Posterior cingulate gyrus (tissue), 11 donors: Measurements from ENCODE around the gene ABCC4.

Source experiments
- DNase-seq, 10 donors: peaks; one replicate each; pipeline versions ENCODE4 v3.0.0 to v3.0.0-alpha.2; 2020 to 2021; ENCODE audit warnings: mixed read lengths in 3 of 10
- intact Hi-C: fragments of 100-400 bp; cut with DNase I; formaldehyde crosslinking; loops from one replicate; pipeline ENCODE4 v1.15.1; 2023

The ABCC4 gene

DNA sequence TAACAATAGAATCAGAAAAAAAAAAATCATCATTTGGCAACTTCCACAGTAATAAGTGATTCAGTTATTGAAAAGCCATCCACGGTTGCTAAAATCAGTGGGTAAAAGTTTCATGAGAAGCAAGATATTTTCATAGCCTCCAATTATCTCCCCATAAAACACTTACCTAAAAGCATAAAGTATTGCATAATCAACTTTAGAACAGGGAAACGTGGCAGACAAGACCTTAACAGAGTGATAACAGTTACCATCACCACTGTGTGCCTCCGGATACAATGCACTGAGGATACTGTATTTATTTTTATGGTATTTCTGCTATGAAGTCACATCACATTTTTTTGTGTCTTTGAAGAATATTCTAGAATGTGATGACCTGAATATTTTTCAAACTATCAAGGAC, 37.0 kb downstream of the ABCC4 start:
- no peak for DNase-seq
- intact Hi-C loops = no loop called here

DNA sequence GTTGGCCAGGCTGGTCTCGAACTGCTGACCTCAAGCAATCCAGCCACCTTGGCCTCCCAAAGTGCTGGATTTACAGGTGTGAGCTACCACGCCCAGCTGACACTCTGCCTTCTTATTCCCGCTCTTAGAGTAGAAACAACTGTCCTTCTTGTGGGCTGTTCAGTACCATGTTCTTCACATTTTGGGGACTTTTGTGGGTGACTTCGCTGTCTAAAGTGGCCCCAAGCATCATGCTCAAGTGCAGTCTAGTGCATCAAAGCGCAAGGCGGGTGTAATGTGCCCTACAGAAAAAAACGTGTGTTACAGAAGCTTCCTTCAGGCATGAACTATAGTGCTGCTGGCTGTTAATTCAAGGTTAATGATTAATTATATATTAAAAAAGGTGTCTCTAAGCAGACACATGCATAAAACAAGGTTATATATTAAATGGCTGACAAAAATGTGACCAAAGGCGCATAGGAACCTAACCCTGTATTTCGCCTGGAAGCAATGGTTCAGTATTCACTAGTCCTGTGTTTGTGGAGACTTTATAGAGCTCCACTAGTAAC, 38.3 kb downstream of the ABCC4 start:
- no peak for DNase-seq
- intact Hi-C loops = no loop called here

DNA sequence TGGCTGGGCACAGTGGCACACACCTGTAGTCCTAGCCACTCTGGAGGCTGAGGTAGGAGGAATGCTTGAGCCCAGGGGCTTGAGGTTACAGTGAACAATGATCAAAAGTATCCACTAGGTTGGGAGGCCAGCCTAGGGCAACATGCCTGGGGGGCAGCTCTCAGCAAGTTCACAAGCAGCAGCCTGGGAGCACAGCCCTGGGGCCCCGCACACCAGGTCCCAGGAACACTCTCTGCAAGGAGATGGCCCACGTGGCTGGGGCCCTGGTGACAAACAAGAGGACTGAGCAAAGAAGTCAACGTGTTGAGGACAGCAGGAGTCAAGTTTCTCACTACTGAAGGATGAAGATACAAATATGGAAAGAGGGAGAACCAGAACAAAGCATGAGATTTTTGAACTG, 39.3 kb downstream of the ABCC4 start:
- DNase-seq = no peak

DNA sequence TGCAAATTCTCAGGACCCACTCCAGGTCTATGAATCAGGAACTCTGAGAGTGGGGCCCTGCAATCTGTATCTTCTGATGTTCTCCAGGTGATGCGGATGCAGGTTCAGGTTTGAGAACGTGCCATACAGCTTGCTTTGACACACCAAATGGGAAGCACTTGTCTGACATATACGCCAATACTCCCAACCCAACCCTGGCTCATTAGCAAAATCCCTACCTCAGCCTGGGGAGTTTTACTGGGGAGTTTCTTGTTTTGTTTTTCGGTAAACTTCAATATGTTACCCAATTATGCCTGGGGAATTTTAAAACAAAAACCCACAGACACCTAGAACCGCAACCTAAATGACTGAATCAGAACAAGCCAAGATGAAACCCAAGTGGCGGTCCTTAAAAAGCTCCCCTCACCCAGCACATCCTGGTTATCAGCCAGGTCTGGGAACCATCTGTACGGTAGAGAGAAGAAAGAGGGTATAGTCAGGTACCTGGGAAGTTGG, 41.2 kb downstream of the ABCC4 start:
- intact Hi-C loops = no loop called here
- DNase-seq = no peak

More for the DNA sequence above, 39.3 kb downstream of the ABCC4 start:
- intact Hi-C loops = no loop called here

DNA sequence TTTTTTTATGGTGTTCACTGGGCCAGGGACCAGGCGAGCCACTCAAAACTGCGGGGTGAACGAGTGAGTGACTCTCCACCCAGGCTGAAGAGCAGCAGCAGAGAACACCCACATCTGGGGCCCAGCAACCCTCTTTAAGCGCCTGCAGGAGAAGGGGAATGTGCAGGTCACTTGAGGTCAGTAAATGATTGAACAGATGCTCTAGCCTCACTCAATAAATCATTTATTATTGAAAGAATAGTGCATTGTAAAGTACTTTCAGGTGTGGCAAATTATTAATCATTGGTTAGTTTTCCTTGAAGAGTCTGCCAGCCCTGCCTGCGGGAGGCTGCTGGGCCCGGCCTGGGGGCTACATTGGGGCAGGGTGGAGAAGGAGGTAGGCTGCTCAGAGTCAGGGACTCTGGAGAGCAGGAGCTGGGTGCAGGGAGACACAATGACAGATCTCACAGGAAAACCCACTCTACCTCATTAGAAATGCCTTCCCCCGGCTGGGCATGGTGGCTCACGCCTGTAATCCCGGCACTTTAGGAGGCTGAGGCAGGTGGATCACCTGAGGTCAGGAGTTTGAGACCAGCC, 42.5 kb downstream of the ABCC4 start:
- no peak for DNase-seq
- intact Hi-C loops = no loop called here

DNA sequence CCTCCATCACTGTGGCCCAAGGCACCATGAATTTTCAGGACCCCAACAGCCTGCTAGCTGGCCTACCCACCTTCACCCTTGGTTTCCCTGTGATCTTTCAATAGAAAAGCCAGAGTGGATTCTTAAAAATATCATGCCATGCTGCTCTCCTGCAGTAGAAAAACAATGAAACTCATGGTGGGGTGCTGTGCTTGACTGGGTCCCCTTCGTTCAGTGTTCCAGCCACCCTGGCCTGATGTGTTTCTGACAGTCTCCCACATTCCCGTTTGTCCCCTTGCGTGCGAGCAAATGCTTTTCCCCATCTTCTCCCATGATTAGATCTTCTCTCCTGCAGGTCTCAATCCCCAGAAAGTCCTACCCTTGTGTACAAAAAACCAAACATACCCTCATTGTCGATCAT, 43.2 kb downstream of the ABCC4 start:
- no peak for DNase-seq
- intact Hi-C loops = no loop called here

DNA sequence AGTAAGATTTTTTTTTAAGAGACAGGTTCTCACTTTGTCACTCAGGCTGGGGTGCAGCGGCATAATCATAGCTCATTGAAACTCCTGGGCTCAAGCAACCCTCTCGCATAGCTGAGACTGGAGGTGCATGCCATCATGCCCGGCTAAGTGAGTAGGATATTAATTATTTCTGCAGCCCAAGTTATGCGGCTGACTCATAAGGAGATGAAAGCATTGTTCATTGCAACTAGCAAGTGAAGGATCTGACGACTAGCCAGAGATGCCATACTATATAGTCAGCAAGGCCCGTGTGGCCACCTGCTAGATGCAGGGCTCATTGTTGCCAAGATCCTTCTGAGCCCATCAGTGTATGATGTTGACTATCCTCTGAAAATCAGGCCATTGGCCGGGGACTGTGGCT, 45.2 kb downstream of the ABCC4 start:
- intact Hi-C loops = no loop called here
- DNase-seq = no peak

DNA sequence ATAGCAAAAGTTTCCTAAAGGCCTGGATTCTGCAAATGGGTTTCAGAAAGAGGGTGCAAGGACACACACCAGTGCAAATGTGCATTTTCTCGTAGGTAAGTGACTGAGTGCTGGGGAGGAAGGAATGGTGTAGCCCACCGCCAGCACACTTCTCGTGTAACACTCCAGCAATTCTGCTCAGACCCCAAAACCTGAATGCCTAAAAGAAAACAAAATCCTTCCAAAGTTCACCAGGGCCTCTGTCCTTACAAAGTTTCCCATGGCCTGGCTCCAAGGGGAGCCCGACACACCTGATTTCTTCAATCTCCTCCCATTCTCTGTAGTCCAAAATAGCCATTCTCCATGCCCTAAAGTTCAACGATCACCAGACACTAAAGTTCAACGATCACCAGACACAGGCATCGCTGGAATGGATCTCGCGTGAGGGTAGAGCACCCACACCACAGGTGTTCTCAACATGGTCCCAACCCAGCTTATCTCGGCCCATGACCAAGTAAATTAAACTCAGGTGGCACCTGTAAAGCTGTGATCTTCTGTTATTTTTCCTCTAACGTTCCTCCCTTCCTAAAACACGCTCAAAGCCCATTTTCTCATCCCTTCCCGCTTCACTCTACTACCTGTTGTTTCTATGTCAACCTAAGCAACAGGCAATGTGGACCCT, 46.0 kb downstream of the ABCC4 start:
- intact Hi-C loops = no loop called here
- DNase-seq = no peak

DNA sequence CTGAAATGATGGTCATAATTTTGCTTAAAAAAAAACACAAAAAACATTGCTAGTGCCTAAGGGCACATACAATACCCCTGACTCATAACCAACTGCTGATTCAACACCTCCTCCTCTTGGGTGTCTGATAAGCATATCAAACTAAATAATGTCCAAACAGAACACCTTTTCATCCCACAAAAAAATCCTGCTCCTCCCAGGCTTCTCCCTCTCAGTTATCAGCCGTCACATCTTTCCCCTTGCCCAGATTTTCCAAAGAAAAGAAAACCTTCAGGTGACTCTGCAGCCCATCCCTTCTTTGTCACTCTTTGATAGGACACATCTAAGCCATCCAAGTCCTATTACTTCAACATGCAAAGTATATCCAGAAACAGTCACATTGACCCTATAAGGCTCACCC, 46.9 kb downstream of the ABCC4 start:
- intact Hi-C loops = no loop called here
- no peak for DNase-seq

DNA sequence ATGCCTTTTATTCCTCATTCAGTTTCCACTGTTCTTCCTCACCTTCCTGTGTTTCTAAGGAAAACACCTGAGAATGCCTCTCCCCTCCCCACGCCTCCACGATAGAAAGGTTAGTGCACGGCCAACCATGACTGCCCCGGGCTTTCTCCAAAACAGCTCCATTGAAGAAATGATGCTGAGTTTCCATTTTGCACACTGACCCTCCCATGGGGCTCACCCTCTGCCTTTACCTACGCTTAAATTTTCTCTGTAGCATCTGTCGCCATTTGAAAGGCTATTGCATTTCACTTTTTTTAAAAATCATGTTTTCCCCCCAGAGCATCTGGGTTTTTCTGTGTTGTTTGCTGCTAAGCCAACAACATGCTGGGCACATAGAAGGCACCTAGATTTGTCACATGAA, 48.2 kb downstream of the ABCC4 start:
- intact Hi-C loops = no loop called here
- no peak for DNase-seq

DNA sequence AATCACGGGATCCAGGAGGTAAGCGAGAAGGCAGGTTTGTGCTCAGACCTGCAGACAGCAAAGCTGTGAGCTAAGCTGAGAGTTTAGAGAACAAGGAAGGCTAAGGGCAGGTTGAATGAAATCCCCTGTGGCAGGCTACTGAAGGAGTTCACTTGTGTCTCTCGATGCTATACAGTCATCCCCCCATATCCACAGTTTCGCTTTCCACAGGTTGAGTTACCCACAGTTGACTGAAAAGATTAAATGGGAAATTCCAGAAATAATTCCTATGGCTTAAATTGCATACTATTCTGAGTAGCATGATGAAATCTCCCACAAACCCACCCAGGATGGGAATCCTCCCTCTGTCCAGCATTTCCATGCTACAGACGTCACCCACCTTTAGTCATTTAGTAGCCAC, 49.6 kb downstream of the ABCC4 start:
- DNase-seq = no peak
- intact Hi-C loops = no loop called here

DNA sequence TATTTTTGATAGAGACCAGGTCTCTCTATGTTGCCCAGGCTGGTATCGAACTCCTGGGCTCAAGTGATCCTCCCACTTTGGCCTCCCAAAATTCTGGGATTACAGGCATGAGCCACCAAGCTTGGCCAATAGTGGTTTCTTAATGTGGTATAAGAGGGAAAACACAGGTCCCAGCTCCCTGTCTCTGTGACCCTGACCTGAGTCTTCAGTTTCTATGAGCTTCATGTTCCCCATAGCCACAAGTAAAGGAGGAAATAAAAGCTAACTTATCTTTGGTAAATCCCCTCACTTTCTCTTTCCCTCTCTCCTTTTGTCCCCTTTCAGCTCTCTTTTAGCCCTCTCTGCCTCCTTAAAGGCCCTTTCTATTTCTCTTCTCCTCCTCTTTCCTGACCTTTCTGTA, 50.3 kb downstream of the ABCC4 start:
- intact Hi-C loops = no loop called here
- no peak for DNase-seq

DNA sequence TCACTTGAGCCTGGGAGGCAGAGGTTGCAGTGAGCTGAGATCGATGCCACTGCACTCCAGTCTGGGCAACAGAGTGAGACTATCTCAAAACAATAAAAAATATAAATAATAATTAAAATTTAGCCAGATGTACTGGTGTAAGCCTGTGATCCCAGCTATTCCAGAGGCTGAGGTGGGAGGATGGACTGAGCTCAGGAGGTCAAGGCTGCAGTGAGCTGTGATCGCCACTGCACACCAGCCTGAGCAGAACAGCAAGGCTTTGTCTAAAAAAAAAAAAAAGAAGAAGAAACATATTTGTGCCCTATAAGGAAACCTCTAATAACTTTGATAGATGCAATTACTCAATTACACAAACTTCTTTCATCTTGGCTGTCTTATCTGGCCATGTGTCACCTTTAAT, 52.3 kb downstream of the ABCC4 start:
- intact Hi-C loops = no loop called here
- DNase-seq = no peak

DNA sequence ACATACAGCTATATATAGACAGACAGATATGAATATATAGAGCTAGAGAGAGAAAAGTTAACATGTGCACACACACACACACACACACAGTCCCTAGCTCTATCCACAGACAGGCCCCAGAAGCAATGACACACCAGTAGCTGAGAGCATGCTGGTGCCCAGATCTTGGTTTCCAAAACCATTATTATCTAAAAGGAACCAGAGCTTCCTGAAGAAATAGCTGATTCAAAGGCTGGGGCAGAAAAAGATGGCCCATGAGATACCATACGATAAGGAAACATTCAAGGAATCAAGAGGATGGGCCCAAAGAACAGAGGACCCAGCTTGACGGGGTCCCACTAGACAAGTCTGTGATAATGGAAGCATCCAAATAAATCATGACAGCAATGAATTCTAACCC, 53.4 kb downstream of the ABCC4 start:
- intact Hi-C loops = no loop called here
- no peak for DNase-seq

DNA sequence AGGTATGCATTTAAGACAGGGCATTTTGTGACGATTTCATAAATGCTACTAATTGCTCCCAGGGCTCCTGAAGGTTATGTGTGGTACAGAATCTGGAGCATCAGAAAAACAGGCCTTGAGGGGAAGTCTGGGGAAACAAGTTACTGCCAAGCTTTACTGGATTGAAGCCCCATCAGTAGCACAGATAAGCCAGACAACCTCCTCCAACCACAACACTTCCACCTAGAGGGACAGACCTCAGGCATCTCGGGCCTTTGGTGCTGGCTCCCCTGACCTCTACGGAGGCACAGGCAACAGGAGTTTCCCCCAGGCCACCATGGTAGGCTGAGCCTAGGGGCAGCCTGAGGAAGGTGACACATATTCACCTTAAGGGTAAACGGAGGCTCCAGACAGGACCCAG, 54.1 kb downstream of the ABCC4 start:
- intact Hi-C loops = no loop called here
- no peak for DNase-seq

DNA sequence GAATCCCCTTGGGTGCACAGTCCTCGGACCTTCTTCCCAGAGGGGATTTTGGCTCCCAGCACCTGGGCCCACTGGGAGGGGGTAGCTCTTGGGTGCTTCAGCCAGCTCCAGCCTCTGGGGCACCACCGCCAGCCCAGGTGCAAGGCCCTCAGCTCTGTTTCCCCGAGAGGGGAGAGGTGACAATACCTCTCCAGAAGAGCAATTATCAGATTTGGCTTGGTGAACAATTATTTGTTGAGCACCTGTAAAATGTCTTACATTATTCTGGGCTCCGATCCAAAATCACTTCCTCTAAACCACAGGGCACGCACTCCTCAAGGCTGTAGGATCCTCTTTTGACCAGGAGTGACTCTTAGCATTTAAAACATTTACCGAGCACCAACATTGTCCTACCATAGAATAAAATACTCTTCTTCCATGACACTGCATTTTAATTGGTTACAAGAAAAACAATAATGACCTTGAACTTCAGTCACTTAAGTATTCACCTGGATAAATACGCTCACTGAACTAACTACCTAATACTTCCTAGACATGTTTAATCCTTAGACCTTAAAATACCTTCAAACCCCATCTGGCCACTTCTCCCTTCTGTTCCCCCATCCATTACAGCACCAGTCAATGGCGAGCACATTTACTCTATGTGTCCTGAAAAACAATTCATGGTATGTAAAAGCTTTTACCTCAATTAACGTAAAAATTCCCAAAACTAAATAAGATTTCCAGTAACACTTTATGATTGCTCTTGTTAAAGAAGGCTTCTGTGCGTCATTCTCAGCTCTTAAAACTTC, 54.8 kb downstream of the ABCC4 start:
- no peak for DNase-seq

DNA sequence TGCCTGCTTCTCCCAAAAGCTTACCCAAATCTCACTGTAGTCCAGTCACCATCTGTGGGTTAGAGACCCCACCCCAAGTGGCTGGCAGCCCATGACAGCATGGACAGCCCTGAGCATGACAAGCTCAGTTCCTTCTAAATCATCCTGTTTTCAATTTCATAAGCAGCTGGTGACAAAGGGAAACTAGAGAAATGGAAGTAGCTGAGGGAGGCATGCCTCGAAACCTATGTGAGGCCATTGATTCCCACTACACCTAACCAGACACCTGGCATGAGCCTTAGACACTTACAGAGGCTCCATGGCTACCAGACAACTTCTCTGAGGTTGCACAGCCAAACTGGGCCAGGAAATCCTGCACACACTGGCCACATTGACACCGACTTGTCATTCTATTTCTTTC, 56.2 kb downstream of the ABCC4 start:
- intact Hi-C loops = no loop called here
- DNase-seq = peak in 1 of 10 donors; percentile 14

More for the DNA sequence above, 54.8 kb downstream of the ABCC4 start:
- intact Hi-C loops = no loop called here

DNA sequence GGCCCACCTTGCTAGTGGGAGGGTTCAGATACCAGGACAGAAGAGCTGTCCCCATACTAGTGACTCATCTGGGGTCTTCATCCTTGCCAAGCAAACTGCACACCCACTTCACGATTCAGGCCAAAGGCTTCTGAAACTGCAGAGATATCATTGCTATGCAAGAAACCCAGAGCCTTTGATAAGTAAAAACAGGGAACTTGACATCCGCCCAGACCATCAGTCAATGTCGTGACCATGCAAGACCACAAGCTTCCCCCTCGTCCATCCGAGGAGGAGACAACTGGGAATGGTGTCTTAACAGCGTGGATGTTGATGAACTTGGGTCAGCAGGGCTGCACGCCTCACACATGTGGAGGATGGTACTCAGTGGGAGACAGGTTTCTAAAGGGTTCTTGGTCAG, 58.0 kb downstream of the ABCC4 start:
- intact Hi-C loops = no loop called here
- DNase-seq = peak in 3 of 10 donors; percentile 13 to 30 (median 25)

DNA sequence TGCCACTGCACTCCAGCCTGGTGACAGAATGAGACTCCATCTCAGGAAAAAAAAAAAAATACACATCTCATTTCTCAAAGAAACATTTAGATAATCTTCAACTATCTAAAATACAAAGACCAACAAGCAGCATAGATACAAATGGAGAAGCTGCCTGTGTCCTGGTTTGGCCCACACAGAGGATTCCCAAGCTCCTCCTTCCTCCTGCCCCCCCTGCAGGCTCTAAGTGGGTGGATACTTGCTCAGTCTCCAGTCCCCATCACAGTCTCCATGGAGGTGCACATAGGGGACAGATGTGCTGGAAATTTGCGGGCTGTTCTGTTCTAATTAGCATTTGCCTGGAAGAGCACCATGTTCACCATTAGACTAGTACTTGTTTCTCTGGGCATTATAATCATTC, 59.9 kb downstream of the ABCC4 start:
- no peak for DNase-seq
- intact Hi-C loops = no loop called here

DNA sequence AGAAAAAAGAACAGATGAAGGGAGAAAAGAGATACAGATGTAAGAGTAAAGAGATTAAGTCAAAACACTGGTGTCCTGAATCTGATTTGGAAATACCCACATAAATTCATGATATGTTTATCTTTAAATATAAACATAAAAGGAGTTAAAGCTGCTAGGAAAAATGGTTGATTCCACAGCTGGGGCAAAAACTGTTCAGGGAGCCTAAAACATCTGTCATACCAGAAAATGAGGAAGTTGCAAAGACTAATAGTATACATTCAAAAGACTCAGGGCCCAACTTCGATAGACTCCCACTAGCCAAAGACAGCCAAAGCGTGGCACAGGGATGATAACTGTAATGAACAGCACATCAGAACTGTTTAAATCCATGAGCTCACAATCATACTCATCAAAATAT, 62.0 kb downstream of the ABCC4 start:
- intact Hi-C loops = no loop called here
- DNase-seq = no peak

DNA sequence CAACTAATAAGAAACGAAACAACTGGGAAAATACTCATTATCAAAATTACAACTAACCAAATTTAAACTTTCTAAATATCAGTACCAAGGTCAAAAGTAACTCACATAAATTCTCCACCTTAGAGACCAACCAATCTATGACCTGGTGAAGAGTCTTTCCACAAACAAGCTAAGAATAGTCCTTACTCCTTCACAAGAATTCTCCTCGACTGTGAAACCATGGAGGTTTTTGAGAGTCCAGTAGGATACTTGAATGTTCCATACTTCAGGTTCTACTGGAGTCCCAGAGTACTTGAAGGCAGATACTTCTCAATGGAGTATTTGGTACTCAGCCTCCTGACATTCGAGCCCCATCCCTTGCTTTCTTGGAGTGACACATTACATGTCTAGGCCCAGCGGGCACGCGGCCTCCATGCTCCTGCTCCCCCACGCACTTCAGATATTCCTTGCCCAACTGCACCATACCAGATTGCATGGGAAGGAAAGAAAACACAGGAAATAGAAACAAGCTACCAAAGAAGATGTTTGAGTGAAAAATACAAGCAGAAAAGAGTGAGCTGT, 63.9 kb downstream of the ABCC4 start:
- intact Hi-C loops = no loop called here
- no peak for DNase-seq
